Measurements from ENCODE around the gene SNPH.
"Not testable (repeated sequence)": the region's sequence is repeated elsewhere in the genome, so short reads cannot be mapped to it uniquely, and the experiment has no call there.

The SNPH gene

DNA sequence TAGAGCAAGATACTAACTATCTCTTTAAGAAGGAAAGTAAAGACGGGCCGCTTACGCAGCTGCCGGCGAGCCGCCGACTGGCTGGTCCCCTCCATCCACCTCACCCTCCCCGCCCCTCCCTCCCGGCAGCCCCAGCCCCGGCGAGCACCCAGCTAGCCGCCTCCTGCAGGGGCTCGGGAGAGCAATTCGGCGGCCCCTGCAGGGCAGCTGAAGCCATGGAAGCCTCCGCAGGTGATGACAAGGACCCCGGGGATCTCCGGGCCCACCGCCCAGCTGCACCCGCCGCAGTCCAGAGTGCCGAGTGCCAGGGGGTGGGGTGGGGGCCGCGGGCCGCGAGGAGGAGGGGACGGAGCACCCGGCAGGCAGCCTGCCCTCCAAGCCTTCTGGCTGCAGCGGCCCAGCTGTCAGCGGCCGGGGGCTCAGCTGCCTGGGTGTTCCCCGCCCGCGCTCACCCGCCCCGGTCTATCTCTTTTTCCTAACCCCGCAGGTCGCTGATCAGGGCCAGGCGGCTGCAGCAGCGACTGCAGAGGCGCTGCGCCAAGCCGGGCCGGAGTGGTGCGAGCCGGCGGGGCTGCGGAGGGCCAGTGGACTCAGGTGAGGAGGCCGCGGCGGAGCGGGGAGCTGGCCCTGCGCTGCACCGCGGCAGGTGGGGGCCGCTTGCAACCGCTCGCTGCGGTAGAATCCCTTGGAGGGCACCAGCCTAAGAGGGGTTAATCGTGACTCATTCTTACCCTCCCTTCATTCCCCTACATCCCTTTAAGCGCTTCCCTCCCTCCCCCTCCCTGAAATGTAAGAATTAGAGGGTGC lies at the start of gene SNPH (continued):
- TF ChIP-seq, protein P1, sequence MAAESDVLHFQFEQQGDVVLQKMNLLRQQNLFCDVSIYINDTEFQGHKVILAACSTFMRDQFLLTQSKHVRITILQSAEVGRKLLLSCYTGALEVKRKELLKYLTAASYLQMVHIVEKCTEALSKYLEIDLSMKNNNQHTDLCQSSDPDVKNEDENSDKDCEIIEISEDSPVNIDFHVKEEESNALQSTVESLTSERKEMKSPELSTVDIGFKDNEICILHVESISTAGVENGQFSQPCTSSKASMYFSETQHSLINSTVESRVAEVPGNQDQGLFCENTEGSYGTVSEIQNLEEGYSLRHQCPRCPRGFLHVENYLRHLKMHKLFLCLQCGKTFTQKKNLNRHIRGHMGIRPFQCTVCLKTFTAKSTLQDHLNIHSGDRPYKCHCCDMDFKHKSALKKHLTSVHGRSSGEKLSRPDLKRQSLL (tag by site-specific recombination; IDR thresholded peaks at IDR 0.05), result no peak
- TF ChIP-seq GLIS1 (tag by site-specific recombination; IDR thresholded peaks at IDR 0.05) (peak; percentile 57), KLF16 (tag by site-specific recombination; IDR thresholded peaks at IDR 0.05) (no peak), ZNF416 (tag by site-specific recombination; IDR thresholded peaks at IDR 0.05) (no peak)
- TF ChIP-seq, protein P2, sequence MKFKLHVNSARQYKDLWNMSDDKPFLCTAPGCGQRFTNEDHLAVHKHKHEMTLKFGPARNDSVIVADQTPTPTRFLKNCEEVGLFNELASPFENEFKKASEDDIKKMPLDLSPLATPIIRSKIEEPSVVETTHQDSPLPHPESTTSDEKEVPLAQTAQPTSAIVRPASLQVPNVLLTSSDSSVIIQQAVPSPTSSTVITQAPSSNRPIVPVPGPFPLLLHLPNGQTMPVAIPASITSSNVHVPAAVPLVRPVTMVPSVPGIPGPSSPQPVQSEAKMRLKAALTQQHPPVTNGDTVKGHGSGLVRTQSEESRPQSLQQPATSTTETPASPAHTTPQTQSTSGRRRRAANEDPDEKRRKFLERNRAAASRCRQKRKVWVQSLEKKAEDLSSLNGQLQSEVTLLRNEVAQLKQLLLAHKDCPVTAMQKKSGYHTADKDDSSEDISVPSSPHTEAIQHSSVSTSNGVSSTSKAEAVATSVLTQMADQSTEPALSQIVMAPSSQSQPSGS (tag by site-specific recombination; IDR thresholded peaks at IDR 0.05; ENCODE audit: low read depth), result no peak

DNA sequence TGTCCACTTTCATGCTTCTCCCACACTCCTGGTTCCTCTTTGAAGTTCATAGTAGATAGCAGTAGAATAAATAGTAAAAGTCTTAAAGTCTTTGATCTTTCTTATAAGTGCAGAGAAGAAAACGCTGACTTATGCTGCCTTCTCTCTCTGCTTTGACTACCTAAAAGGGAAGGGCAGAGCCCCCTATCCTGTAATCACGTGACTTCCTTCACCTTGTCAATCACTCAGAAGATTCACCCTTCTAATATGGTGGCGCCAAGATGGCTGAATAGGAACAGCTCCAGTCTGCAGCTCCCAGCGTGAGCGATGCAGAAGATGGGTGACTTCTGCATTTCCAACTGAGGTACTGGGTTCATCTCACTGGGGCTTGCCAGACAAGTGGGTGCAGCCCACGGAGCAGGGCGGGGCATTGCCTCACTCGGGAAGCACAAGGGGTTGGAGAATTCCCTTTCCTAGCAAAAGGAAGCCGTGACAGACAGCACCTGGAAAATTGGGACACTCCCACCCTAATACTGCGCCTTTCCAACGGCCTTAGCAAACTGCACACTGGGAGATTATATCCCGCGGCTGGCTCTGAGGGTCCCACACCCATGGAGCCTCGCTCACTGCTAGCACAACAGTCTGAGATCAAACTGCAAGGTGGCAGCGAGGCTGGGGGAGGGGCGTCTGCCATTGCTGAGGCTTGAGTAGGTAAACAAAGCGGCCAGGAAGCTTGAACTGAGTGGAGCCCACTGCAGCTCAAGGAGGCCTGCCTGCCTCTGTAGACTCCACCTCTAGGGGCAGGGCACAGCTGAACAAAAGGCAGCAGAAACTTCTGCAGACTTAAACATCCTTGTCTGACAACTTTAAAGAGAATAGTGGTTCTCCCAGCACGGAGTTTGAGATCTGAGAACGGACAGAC lies 49.3 kb upstream of the SNPH start:
- H3K36me3 ChIP-seq (ENCODE audit: control insufficient read depth in 2 of 2, insufficient read depth in 1 of 2, low read length in 2 of 2); H3K27ac ChIP-seq (ENCODE audit: extremely low read depth, low read depth, low read length); POLR2A ChIA-PET; H3K4me1 ChIP-seq (ENCODE audit: control insufficient read depth, insufficient read depth, low read length); H3K9me3 ChIP-seq (ENCODE audit: control insufficient read depth, insufficient read depth, low read depth, low read length); H3K4me3 ChIP-seq (ENCODE audit: low read depth, low read length): not testable (repeated sequence)
- CTCF ChIA-PET, result interaction anchor here (1.0 kb wide), 1 partner anchor 287 kb away, joined by 3 read pairs; no protein-coding TSS in a partner anchor

DNA sequence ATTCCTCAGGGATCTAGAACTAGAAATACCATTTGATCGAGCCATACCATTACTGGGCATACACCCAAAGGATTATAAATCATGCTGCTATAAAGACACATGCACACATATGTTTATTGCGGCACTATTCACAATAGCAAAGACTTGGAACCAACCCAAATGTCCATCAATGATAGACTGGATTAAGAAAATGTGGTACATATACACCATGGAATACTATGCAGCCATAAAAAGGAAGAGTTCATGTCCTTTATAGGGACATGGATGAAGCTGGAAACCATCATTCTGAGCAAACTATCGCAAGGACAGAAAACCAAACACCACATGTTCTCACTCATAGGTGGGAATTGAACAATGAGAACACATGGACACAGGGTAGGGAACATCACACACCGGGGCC lies 43.3 kb upstream of the SNPH start:
- H3K36me3 ChIP-seq (ENCODE audit: control insufficient read depth in 2 of 2, insufficient read depth in 1 of 2, low read length in 2 of 2); POLR2A ChIA-PET; H3K9me3 ChIP-seq (ENCODE audit: control insufficient read depth, insufficient read depth, low read depth, low read length); H3K27ac ChIP-seq (ENCODE audit: extremely low read depth, low read depth, low read length); CTCF ChIA-PET; H3K4me1 ChIP-seq (ENCODE audit: control insufficient read depth, insufficient read depth, low read length); H3K4me3 ChIP-seq (ENCODE audit: low read depth, low read length): not testable (repeated sequence)
- peak; percentile 76; the same call in 1 of the 2 replicates for TF ChIP-seq ZNF146 (tag by site-specific recombination; IDR thresholded peaks at IDR 0.05)

DNA sequence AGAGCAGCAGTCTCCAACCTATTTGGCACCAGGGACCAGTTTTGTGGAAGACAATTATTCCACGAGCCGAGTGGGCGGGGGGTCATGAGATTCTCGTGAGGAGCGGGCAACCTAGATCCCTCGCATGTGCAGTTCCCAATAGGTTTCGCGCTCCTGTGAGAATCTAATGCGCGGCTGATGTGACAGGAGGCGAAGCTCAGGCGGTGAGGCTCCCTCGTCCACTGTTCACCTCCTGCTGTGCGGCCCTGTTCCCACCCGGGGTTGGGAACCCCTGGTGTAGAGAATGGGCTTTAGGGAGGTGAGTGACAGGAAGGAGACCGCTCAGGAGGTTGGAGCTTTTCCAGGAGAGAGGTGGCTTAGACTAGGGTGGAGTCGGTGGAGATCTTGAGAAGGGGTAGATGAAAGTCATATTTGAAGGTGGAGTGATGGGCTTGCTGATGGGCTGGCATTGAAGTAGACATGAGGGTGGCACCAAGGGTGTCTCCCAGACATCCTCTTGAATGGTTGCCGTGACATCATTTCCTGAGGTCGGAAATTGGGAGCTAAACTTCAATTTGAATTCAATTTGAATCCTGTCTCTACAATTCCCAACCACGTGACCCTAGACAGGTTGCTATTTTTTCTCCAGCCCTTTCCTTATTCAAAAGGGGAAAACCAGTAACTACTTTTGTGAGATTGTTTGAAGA lies 41.7 kb upstream of the SNPH start:
- POLR2A ChIA-PET, result no interaction called here
- H3K27ac ChIP-seq (ENCODE audit: extremely low read depth, low read depth, low read length), result no peak overlapping the region
- no peaks in the 10 kb centered on the region for H3K36me3 ChIP-seq (ENCODE audit: control insufficient read depth in 2 of 2, insufficient read depth in 1 of 2, low read length in 2 of 2)
- H3K4me1 ChIP-seq (ENCODE audit: control insufficient read depth, insufficient read depth, low read length), result 0 out of 2 replicates have a peak, but pooled peaks cover 2% of the 10 kb centered on the region
- no peak overlapping the region for H3K4me3 ChIP-seq (ENCODE audit: low read depth, low read length)
- H3K9me3 ChIP-seq (ENCODE audit: control insufficient read depth, insufficient read depth, low read depth, low read length), result no peaks in the 10 kb centered on the region
- CTCF ChIA-PET, result interaction anchor here (1.1 to 1.5 kb wide), 2 partner anchors 11 to 280 kb away, joined by 4 to 9 read pairs; no protein-coding TSS in a partner anchor
- TF ChIP-seq MEIS1 (CRISPR knock-in tag; IDR thresholded peaks at IDR 0.05; ENCODE audit: borderline replicate concordance), result no peak
- TF ChIP-seq ZNF37A (tag by site-specific recombination; IDR thresholded peaks at IDR 0.05), result no peak
- no peak for TF ChIP-seq ZNF404 (tag by site-specific recombination; IDR thresholded peaks at IDR 0.05)
- TF ChIP-seq HOXC10 (CRISPR knock-in tag; IDR thresholded peaks at IDR 0.05), result no peak
- TF ChIP-seq HOXD13 (CRISPR knock-in tag; IDR thresholded peaks at IDR 0.05; ENCODE audit: borderline replicate concordance), result no peak
- no peak for TF ChIP-seq SETDB1 (IDR thresholded peaks at IDR 0.05; ENCODE audit: insufficient read length, low read length)
- TF ChIP-seq ZBTB20 (tag by site-specific recombination; IDR thresholded peaks at IDR 0.05), result no peak
- no peak for TF ChIP-seq ZNF350 (tag by site-specific recombination; IDR thresholded peaks at IDR 0.05)
- TF ChIP-seq, protein P3, sequence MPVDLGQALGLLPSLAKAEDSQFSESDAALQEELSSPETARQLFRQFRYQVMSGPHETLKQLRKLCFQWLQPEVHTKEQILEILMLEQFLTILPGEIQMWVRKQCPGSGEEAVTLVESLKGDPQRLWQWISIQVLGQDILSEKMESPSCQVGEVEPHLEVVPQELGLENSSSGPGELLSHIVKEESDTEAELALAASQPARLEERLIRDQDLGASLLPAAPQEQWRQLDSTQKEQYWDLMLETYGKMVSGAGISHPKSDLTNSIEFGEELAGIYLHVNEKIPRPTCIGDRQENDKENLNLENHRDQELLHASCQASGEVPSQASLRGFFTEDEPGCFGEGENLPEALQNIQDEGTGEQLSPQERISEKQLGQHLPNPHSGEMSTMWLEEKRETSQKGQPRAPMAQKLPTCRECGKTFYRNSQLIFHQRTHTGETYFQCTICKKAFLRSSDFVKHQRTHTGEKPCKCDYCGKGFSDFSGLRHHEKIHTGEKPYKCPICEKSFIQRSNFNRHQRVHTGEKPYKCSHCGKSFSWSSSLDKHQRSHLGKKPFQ (tag by site-specific recombination; IDR thresholded peaks at IDR 0.05), result no peak
- no peak for TF ChIP-seq SCRT1 (tag by site-specific recombination; IDR thresholded peaks at IDR 0.05; ENCODE audit: borderline replicate concordance)
- TF ChIP-seq ZNF791 (tag by site-specific recombination; IDR thresholded peaks at IDR 0.05), result no peak
- TF ChIP-seq, protein P1 (tag by site-specific recombination; IDR thresholded peaks at IDR 0.05), result no peak
- TF ChIP-seq ZNF248 (tag by site-specific recombination; IDR thresholded peaks at IDR 0.05), result no peak
- TF ChIP-seq ZNF677 (tag by site-specific recombination; IDR thresholded peaks at IDR 0.05), result no peak
- no peak for TF ChIP-seq ZNF76 (tag by site-specific recombination; IDR thresholded peaks at IDR 0.05; ENCODE audit: borderline replicate concordance, low read depth)
- no peak for TF ChIP-seq ZBTB7A (tag by site-specific recombination; IDR thresholded peaks at IDR 0.05; ENCODE audit: low read depth)
- TF ChIP-seq ZNF302 (tag by site-specific recombination; IDR thresholded peaks at IDR 0.05; ENCODE audit: low read depth), result no peak
